ENCODE data around the gene LHX1. TPM values are rescaled to one million over a fixed set of nuclear protein-coding genes. Genes with fewer than 3 reads are reported as not detected.

Gene LHX1
- polyA plus RNA-seq, 1 of the 3 experiments (the other 2 are of a cell fraction) = not detected

DNA sequence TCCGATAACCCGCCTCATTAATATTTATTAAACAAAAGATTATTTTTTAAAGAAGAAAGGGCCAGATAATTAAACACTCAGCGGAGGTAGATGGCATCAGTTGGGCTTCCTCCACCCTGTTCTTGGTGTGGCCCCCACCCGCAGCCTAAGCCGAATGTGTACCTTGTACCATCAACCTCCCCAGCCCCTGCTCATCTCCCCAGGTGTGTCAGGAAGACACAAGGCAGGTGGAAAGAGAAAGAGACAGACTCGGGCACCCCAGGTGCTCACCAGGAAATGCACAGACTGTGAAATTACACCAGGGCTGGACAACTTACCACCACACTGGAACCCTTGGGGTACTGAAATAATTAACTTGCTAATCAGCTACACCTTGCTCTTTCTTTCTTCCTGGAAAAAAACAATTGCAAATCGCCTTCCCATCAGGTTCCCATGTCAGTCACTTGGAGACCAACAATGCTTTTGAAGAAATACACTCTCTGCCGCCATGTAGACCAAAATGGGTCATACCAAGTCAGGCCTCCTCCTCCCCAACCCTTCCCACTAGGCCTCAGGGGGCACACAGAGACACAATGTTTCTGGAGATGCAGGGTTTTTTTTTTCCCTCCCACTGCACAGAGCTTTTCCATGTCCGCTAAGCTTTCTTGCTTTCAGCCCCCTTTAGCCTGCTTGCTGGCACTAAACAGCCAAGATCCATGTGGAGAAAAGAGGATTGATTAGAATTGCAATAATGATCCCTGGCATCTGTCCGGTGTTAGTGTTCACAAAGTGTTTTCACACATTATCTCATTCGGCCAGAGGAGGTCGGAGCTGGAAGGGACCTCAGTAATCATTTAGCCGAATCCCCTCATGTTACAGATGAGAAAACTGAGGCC, 8.6 kb upstream of the LHX1 start:
- no peaks in the 10 kb centered on the region for H3K79me2 ChIP-seq (ENCODE audit: insufficient read depth)
- no peak overlapping the region for H3K4me2 ChIP-seq
- H3K36me3 ChIP-seq (replicated peaks in 1 of 2; ENCODE audit: control insufficient read depth in 1 of 2, insufficient read depth in 2 of 2, low read length in 1 of 2) = no peaks in the 10 kb centered on the region
- H3K9me2 ChIP-seq = no peaks in the 10 kb centered on the region
- peaks cover 0 to 4% of the 10 kb centered on the region in 2 experiments; a peak in 1 of 4 replicates for H3K4me1 ChIP-seq (ENCODE audit: control insufficient read depth in 1 of 2, insufficient read depth in 2 of 2, low read depth in 1 of 2, low read length in 1 of 2)
- TF ChIP-seq POLR2AphosphoS5 (IDR thresholded peaks at IDR 0.05; ENCODE audit: low read depth, low read length) (no peak), ELF1 (IDR thresholded peaks at IDR 0.05) (no peak), CHD2 (IDR thresholded peaks at IDR 0.05; ENCODE audit: low read length, partially characterized antibody) (no peak), JUND (IDR thresholded peaks at IDR 0.05) (no peak), NFIC (IDR thresholded peaks at IDR 0.05; ENCODE audit: borderline replicate concordance) (no peak), GABPA (IDR thresholded peaks at IDR 0.05; ENCODE audit: low read depth) (no peak), TEAD4 (IDR thresholded peaks at IDR 0.05; ENCODE audit: borderline replicate concordance, insufficient read depth) (no peak), FOXM1 (IDR thresholded peaks at IDR 0.05; ENCODE audit: low read depth) (no peak)
- TF ChIP-seq, protein P1, sequence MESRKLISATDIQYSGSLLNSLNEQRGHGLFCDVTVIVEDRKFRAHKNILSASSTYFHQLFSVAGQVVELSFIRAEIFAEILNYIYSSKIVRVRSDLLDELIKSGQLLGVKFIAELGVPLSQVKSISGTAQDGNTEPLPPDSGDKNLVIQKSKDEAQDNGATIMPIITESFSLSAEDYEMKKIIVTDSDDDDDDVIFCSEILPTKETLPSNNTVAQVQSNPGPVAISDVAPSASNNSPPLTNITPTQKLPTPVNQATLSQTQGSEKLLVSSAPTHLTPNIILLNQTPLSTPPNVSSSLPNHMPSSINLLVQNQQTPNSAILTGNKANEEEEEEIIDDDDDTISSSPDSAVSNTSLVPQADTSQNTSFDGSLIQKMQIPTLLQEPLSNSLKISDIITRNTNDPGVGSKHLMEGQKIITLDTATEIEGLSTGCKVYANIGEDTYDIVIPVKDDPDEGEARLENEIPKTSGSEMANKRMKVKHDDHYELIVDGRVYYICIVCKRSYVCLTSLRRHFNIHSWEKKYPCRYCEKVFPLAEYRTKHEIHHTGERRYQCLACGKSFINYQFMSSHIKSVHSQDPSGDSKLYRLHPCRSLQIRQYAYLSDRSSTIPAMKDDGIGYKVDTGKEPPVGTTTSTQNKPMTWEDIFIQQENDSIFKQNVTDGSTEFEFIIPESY (IDR thresholded peaks at IDR 0.05; ENCODE audit: borderline replicate concordance, low read depth) = no peak
- TF ChIP-seq, protein P2, sequence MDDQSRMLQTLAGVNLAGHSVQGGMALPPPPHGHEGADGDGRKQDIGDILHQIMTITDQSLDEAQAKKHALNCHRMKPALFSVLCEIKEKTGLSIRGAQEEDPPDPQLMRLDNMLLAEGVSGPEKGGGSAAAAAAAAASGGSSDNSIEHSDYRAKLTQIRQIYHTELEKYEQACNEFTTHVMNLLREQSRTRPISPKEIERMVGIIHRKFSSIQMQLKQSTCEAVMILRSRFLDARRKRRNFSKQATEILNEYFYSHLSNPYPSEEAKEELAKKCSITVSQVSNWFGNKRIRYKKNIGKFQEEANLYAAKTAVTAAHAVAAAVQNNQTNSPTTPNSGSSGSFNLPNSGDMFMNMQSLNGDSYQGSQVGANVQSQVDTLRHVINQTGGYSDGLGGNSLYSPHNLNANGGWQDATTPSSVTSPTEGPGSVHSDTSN (IDR thresholded peaks at IDR 0.05) = no peak
- TF ChIP-seq, protein P3, sequence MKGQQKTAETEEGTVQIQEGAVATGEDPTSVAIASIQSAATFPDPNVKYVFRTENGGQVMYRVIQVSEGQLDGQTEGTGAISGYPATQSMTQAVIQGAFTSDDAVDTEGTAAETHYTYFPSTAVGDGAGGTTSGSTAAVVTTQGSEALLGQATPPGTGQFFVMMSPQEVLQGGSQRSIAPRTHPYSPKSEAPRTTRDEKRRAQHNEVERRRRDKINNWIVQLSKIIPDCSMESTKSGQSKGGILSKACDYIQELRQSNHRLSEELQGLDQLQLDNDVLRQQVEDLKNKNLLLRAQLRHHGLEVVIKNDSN (IDR thresholded peaks at IDR 0.05; ENCODE audit: borderline replicate concordance, low read depth) = no peak
- WGBS (ENCODE audit: low lambda C conversion rate) = 70% methylated on average over 13 of the region's 13 CpGs
- H3K27ac ChIP-seq (ENCODE audit: low read depth in 2 of 2, low read length in 1 of 2) = no peak overlapping the region
- peaks cover 64% of the 10 kb centered on the region for H3K27me3 ChIP-seq (ENCODE audit: insufficient read depth)
- H3K9ac ChIP-seq = no peak overlapping the region
- H2AFZ ChIP-seq (ENCODE audit: low read depth) = no peak overlapping the region
- H3K9me3 ChIP-seq = no peaks in the 10 kb centered on the region
- H3K4me3 ChIP-seq (ENCODE audit: low read depth in 2 of 2, low read length in 1 of 2) = no peak overlapping the region
- no peaks in the 10 kb centered on the region for H3F3A ChIP-seq (replicated peaks; ENCODE audit: insufficient read depth)
- DNase-seq = no peak
- H4K20me1 ChIP-seq (ENCODE audit: insufficient read depth) = 0 out of 2 replicates have a peak, but pooled peaks cover 2% of the 10 kb centered on the region
- ChIA-PET POLR2A (no interaction called here), CTCF (interaction anchor here (0.5 to 1.2 kb wide), 4 partner anchors 10 to 445 kb away, joined by 3 read pairs; no protein-coding TSS in a partner anchor)
